ENCODE measurements around the gene FGF2.
"Not testable (repeated sequence)": the region's sequence is repeated elsewhere in the genome, so short reads cannot be mapped to it uniquely, and the experiment has no call there.

Gene FGF2

DNA sequence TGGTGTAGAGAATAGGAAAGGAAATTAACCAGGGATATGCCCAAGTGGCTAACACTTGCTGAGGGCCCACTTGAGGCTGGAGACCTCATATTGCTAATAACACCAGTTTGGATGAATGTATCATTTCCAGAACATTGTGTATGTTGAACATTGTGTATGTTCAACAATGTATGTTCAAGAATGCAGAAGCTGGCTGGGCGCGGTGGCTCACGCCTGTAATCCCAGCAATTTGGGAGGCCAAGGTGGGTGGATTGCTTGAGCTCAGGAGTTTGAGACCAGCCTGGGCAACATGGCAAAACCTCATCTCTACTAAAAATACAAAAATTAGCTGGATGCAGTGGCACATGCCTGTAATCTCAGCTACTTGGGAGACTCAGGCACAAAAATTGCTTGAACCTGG is 23.2 kb downstream of the FGF2 start:
- DNase-seq = not testable (repeated sequence)

DNA sequence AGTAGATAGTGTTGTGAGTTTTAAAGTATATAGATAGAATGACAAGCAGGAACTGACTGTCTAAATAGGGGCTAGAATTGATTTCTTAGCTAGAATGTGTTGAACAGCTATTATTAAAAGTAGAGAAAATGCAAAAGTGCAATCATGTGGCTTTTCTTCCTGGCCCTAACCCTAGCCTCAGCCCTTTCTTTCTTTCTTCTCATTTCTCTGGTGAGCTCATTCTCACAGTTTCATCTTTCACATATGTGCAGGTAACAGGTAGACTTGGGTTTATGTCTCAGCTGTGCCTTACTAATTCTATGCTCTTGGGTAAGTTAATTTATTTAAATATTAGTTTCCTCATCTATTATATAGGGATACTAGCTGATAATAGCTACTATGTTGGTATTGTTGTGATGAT is 24.9 kb downstream of the FGF2 start:
- DNase-seq = no peak

DNA sequence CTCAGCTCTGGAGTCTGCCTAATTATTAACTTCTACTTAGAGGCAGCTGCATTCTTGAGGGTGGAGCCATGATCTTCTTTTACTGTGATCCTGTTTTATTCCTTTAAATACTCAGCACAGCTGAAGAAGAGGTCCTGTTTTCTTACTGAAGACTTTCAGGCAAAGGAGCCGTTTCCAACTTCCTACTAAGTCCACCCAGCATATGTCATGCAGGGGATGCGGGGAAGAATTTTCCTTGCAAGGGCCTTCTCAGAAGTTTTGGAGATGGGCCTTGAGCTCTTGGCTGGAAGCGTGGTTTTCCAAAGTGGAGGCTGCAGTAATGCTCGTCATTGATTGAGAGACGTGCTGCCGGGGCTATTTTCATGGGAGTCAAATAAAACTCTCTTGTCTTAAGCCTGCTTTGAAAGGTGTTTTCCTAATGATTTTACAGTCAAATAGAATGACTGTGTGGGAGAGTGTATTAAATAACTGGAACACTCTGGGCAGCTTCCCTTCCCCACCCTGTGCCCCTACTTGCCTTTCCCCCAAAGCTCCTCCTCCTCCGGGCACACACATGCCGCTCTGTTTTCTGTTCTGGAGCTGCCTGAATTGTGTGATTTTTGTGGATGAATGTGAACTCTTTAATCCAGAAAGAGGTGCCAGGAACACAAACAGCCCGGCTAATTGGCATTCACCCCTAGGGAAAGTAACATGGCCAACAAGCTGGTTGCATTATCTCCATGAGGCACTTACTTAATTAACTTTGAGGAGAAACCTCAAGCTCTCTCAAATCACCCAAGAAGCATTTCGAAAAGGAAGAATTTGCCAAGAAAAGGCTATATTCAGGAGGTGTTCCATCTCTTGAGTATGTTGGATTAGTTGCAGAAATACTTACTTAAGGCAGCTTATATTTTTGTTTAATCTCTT is 28.1 kb downstream of the FGF2 start:
- DNase-seq = no peak

DNA sequence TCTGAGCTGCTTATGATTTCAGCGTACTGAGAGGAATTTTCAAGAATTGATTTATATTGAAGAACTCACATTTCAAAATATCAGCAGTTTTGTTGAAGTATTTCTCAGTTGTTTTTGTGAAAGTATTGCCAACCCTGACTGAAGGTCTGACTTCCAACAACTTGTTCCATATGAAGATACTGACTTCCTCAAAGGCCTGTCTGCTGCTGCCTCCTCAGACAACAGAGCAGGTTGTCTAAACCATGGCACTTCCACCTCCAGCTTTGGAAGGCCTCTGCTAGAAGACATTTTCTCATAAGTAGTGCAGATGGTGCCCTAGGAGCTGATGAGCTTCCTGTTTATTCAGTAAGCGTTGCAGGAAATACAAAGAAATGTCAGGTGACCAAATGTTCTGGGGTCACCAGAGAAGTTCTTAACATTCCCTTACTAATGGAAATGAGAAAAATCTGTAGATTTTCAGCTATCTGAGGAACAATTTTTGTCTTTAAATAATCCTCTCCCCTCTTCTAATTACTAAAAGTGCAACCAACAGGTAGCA is 28.8 kb downstream of the FGF2 start:
- DNase-seq = no peak

GRCh38 chr4:122857160-122857559 is 30.5 kb downstream of the FGF2 start:
- no peak for DNase-seq

- no peak for DNase-seq
Measured at GRCh38 chr4:122858705-122859104, 32.1 kb downstream of the FGF2 start.

DNA sequence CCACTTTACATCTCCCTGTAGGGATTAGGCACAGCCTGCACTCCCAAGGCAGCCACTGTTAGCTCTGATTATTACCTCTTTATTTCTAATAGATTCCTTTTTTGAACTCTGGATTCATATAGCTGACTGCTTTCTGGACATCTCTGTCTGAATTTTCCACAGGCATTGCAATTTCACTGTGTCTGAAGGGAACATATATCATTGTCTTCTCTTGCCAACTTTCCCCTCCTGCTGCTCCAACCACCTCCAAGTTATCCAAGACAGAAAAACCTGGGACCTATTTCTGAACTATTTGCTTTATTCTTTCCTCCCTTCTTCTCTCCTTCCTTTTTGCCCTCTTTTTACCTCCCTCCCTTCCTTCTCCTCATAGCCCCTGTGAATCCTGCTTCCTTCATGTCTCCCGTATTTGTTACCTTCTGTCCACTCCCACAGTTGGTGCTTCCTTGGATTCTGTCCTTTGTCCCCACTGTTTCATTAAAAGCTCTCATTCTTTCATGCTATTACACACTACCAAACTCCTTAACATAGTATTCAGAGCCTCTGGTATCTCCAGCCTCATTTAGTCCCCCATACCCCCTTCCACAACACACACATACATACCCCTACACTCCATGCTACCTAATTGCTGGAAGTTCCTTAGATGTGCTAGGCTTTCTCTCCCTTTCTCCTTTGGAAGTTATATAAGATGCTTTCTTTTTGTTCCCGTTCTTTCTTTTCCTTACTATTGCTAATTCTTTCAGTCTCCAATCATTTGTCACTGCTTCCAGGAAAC is 34.7 kb downstream of the FGF2 start:
- DNase-seq = no peak

- no peak for DNase-seq
Measured at GRCh38 chr4:122863639-122864038, 37.0 kb downstream of the FGF2 start.

- DNase-seq = no peak
Measured at GRCh38 chr4:122865425-122865824, 38.8 kb downstream of the FGF2 start.

GRCh38 chr4:122868235-122868634 is 41.6 kb downstream of the FGF2 start:
- not testable (repeated sequence) for DNase-seq

- DNase-seq = no peak
Measured at GRCh38 chr4:122873146-122873545, 46.5 kb downstream of the FGF2 start.

DNA sequence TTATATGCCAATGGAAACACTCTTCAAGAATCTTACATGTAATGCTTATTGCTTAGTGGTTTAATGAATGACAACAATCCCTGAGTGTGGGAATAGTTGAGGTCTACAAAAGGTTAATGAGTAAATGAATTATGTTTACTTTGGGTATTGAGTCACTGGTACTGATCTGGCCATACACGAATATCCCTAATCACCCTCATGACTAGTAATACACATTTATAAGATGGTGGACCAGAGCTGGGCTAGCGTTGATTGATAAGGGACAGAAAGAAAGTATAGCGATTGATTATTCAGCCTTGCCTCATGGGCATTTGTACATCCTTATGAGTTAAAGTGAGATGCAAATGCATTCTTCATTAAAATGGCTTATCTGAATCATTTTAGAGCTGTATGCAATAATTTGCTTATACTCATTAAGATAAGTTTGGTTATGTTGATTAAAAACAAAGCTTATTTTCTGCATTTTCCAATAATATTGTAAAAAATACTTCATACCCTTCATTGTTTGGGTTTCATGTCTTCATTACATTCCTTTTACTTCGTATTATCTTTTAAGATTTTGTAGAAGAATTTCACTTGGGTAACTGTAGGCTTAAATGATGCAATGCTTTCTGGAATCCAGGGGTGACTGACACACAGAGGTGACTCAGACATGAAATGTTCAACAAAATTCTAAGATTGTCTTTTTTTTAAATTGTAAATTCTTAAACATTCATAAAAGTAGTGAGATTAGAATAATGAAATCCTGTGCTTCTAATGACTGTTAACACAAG is 47.4 kb downstream of the FGF2 start:
- no peak for DNase-seq

DNA sequence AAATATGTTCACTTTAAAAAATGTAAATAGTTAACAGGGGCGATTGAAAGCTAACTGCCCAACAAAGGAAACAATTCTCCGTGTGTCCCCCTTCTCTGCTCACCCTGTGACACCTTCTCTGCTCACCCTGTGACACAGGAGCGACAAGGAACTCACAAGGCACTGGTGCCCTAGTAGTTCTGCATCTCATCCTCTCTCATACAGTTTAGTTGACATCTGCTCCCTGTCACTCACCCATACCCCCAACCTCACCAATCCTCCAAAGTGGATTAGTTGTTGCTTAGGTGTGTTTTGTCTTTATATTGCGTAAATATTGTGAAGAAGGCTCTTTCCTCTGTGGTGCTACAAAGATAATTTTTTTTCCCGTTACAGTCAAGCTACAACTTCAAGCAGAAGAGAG is 49.3 kb downstream of the FGF2 start:
- no peak for DNase-seq

DNA sequence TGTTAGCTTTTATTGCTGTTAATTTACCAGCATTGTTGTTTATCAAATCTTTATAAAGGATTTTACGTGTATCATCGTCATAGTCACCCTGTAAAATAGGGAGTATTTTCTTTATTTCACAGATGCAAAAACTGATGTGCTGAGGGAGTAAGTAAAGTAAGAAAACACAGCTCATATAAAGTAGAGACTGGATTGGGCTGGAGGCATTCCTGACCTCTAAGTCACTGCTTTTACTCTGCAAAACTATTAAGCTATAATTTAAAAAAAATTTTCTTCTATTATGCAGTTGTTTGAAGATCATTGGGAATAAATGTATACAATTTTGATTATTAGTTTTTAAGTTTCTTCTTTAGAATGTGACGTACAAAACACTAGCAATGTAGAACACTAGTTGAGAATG is 49.8 kb downstream of the FGF2 start:
- DNase-seq = no peak

- DNase-seq = no peak
Measured at GRCh38 chr4:122879001-122879400, 52.4 kb downstream of the FGF2 start.

DNA sequence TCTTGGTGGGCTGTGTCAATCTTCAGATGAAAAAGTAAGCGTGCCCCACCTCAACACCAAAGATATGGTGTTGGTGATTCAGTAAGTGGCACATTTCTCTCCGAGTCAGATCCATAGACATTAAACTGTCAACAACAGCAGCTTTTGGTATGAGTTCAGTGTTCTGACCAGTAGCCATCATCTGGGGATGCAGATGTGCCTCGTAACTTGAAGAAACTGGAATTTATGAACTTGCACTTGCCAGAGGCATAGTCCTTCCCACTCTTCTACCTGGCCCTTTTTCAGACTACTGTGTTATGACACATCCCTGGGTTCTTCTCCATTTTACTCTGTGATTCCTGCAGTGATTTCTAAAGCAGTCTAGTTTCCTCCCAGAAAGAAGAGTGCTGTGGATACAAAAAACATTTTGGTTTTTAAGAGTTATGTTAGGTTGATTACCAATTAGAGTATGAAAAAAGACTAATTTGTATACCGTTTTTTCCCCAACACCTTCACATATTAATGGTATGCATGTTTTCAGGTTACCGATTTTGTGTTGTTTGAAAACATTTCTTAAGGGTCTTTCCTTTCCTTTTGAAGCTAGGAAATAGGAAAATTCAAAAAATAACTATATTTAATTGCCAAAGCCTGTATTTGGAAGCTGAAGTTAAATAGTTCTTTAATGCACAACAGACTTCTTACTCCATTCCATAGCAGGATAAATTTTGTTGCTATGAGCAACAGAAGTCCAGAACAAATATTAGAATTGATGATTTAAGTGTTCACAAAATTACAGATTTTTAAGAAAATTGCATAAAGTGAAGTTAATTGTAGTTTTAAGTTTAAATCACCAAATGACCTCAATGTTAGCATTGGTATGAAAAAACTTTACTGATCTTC is 56.5 kb downstream of the FGF2 start:
- no peak for DNase-seq

- no peak for DNase-seq
Measured at GRCh38 chr4:122884499-122884898, 57.9 kb downstream of the FGF2 start.

DNA sequence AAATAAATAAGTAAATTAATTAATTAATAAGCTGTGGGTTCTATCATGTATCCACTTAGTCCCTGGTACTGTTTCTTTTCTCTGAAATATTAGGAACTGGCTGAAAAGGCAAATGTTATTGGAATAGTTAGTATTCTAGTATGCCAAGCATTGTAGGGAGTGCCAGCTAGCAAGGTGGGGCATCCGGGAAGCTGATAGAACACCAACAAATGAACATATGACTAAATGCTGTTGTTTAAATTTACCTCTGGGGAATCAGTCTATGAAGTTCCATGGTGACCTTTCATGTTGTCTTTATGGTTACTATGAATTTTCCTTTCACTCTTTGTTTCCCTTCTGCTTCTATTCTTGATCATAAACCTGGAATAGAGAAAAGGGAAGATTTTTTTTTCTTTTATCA is 63.1 kb downstream of the FGF2 start:
- DNase-seq = no peak

DNA sequence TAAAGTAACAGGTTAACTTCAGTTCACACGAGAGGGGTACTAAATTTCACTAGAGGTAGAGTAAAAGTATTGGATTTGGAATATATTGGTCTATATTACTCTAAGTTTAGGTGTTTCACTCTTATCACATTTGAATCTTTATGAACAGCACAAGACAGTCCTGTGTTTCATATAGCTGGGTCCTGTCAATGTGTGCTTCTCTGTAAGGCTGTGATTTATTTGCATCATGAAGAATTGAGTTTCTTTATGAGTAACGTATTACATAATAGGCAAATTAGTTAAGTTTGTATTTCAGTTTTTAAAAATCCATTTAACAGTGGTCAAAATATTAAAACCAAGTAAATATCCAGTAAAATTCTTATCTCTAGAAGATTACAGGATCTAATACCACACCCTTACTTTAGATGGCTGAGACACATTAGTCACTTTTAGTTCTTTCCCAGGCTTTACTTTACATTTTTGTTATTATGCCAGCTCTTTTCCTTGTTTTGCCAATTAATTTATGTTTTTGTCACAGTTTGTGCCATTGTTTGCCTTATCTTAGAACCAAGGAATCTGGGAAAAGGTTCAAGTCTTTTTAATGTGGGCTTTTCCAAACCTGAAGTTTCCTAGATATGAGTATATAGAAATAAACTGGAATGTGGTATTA is 63.6 kb downstream of the FGF2 start:
- DNase-seq = no peak

- no peak for DNase-seq
Measured at GRCh38 chr4:122894827-122895226, 68.2 kb downstream of the FGF2 start.

DNA sequence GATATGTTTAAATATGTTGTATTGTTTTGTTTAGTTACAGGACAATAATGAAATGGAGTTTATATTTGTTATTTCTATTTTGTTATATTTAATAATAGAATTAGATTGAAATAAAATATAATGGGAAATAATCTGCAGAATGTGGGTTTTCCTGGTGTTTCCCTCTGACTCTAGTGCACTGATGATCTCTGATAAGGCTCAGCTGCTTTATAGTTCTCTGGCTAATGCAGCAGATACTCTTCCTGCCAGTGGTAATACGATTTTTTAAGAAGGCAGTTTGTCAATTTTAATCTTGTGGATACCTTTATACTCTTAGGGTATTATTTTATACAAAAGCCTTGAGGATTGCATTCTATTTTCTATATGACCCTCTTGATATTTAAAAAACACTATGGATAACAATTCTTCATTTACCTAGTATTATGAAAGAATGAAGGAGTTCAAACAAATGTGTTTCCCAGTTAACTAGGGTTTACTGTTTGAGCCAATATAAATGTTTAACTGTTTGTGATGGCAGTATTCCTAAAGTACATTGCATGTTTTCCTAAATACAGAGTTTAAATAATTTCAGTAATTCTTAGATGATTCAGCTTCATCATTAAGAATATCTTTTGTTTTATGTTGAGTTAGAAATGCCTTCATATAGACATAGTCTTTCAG is 68.8 kb downstream of the FGF2 start:
- no peak for DNase-seq
